ENCODE data around the gene HOXA5.

GRCh38 chr7:27148031-27148755, 4.7 kb upstream of the HOXA5 start:
- TF ChIP-seq CTCF (IDR thresholded peaks at IDR 0.05) (no peak), POLR2A (IDR thresholded peaks at IDR 0.05; ENCODE audit: low read depth) (no peak), EP300 (IDR thresholded peaks at IDR 0.05) (no peak)

Data from esophagus muscularis mucosa (tissue), 4 donors.